ENCODE results near the gene CCDC6.

CCDC6 gene

DNA sequence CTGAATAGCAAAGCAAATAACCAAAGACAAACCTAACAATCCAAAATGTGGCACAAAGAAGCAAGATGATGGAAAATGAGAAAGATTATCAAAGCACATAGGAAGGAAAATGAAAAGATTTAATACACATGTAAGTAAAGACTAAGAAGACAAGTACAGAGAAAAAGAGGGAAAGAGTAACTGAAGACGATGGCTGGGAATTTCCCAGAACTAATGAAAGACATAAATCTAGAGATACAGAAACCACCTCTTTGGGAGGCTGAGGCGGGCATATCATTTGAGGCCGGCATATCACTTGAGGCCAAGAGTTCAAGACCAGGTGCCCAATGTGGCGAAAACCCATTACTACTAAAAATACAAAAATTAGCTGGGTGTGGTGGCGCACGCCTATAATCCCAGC, 46.8 kb downstream of the CCDC6 start:
- TF ChIP-seq, protein P1, sequence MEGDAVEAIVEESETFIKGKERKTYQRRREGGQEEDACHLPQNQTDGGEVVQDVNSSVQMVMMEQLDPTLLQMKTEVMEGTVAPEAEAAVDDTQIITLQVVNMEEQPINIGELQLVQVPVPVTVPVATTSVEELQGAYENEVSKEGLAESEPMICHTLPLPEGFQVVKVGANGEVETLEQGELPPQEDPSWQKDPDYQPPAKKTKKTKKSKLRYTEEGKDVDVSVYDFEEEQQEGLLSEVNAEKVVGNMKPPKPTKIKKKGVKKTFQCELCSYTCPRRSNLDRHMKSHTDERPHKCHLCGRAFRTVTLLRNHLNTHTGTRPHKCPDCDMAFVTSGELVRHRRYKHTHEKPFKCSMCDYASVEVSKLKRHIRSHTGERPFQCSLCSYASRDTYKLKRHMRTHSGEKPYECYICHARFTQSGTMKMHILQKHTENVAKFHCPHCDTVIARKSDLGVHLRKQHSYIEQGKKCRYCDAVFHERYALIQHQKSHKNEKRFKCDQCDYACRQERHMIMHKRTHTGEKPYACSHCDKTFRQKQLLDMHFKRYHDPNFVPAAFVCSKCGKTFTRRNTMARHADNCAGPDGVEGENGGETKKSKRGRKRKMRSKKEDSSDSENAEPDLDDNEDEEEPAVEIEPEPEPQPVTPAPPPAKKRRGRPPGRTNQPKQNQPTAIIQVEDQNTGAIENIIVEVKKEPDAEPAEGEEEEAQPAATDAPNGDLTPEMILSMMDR (IDR thresholded peaks at IDR 0.05; ENCODE audit: extremely low read depth, insufficient read depth, missing control alignments) = no peak
- in situ Hi-C loops (cut with MboI; ENCODE audit: low pct_unique_long_range_greater_than_20kb, low sequenced_read_pairs, unreplicated experiment) = loop anchor here (25.0 kb wide), 1 partner anchor 178 kb away; no protein-coding TSS in a partner anchor
- DNase-seq (ENCODE audit: low spot score) = no peak

DNA sequence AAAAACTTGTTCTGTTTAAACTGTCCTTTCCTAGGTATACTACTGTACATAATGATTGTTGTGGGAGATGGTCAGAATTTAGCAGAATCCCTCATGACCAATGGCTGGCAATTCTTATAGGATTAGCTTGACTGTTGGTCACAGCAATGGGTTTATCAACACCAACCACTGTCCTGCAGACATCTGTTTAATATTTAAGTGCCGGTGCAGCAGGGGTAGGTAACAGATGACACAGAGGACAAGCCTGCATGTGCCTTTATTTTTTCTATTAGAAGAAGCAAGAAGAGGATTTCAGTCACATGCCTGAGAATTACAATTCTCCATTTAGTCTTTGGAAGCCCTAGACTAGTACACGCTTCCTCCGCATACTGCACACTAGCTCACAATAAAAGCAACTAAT, 48.4 kb downstream of the CCDC6 start:
- DNase-seq (ENCODE audit: low spot score) = no peak
- TF ChIP-seq, protein P1 (IDR thresholded peaks at IDR 0.05; ENCODE audit: extremely low read depth, insufficient read depth, missing control alignments) = no peak
- in situ Hi-C loops (cut with MboI; ENCODE audit: low pct_unique_long_range_greater_than_20kb, low sequenced_read_pairs, unreplicated experiment) = loop anchor here (25.0 kb wide), 1 partner anchor 179 kb away; no protein-coding TSS in a partner anchor

DNA sequence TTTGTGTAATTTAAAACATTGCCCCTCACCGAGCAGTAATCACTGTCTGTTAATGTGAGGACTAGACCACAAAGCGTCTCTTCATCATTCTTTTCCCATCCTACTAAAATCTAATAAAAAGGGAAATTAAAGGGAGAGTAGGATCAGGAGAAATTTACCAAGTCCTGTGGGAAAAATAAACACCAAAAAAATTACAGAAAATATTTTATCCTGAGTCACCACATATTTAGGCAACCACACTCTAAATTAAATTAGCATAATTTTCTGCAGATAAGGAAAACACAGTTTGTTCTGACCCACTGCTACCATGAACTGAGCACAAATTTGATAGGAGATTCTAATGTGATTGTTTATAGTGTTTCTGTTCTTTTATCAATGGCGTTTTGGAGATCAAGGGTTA, 49.3 kb downstream of the CCDC6 start:
- in situ Hi-C loops (cut with MboI; ENCODE audit: low pct_unique_long_range_greater_than_20kb, low sequenced_read_pairs, unreplicated experiment) = loop anchor here (25.0 kb wide), 1 partner anchor 180 kb away; no protein-coding TSS in a partner anchor
- TF ChIP-seq, protein P1 (IDR thresholded peaks at IDR 0.05; ENCODE audit: extremely low read depth, insufficient read depth, missing control alignments) = no peak

DNA sequence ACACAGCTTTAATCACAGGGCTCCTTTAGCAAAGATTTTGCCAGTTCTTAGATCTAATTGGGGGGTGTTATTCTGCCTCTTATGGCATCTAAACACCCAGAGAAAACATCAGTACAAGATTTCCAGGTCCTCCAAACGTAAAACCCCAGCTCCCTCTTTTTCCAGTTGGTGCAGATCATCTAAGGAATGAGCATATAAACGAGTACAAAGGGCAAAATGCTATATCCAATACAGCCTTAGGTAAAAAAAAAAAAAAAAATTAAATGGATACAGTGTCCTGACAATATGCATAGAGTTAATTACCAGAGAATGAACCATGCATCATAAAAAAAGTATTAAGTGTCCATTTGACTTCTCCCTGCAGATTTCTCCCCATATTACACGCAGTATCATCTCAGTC, 50.3 kb downstream of the CCDC6 start:
- TF ChIP-seq, protein P1 (IDR thresholded peaks at IDR 0.05; ENCODE audit: extremely low read depth, insufficient read depth, missing control alignments) = no peak
- no peak for DNase-seq (ENCODE audit: low spot score)
- in situ Hi-C loops (cut with MboI; ENCODE audit: low pct_unique_long_range_greater_than_20kb, low sequenced_read_pairs, unreplicated experiment) = loop anchor here (25.0 kb wide), 1 partner anchor 181 kb away; no protein-coding TSS in a partner anchor

More for the DNA sequence above, 49.3 kb downstream of the CCDC6 start:
- DNase-seq (ENCODE audit: low spot score) = no peak

DNA sequence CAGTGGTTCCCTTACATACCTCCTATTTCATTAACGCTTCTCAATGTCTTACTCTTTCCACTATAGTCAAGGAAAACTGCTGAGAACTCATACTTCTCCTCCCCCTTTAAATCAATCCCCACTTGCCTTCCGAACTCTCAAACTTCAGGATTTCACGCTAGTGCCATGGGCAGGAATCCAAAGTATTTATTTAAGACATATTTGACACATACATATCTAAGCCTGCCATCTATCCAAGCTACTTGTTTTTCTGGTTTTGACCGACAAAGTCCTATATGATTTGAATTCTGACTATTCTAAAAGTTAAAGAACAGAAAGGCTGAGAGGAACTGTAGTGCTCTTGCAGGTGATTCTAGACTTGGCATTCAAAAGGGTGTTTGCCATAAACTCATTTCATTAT, 51.8 kb downstream of the CCDC6 start:
- TF ChIP-seq, protein P1 (IDR thresholded peaks at IDR 0.05; ENCODE audit: extremely low read depth, insufficient read depth, missing control alignments) = no peak
- no peak for DNase-seq (ENCODE audit: low spot score)
- in situ Hi-C loops (cut with MboI; ENCODE audit: low pct_unique_long_range_greater_than_20kb, low sequenced_read_pairs, unreplicated experiment) = loop anchor here (25.0 kb wide), 1 partner anchor 183 kb away; no protein-coding TSS in a partner anchor

DNA sequence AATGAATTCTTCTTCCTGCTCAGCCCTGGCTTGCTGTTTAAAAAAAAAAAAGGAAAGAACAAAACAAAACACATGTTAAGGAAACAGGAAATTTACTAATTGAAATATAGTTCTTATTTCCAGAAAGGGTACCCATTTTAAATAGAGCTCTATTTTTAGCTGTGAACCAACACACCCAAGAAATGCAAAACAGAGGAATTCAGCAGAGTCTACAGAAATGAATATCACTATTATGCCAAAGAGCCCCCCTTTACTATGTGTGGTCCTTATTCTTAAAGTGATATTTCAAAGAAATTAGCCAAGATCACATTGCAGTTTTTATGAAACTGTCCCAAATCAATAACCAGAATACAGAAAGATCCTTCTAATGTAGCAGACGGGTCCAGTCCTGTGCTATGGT, 53.7 kb downstream of the CCDC6 start:
- in situ Hi-C loops (cut with MboI; ENCODE audit: low pct_unique_long_range_greater_than_20kb, low sequenced_read_pairs, unreplicated experiment) = loop anchor here (25.0 kb wide), 1 partner anchor 185 kb away; no protein-coding TSS in a partner anchor
- no peak for DNase-seq (ENCODE audit: low spot score)
- TF ChIP-seq, protein P1 (IDR thresholded peaks at IDR 0.05; ENCODE audit: extremely low read depth, insufficient read depth, missing control alignments) = no peak

Data from GM13977 (cell line).